Measurements from ENCODE around the gene SLC5A5. TPM values are rescaled to one million over a fixed set of nuclear protein-coding genes. Genes with fewer than 3 reads are reported as not detected.

Gene SLC5A5
- polyA plus RNA-seq, 1 donor from 2014 or later: not detected

GRCh38 chr19:17861542-17862402 is 10.0 kb upstream of the SLC5A5 start:
- Mint-ChIP-seq H3K4me1 (peaks cover 11 to 27% (median 23%) of the 10 kb centered on the region in 3 donors), H3K4me3 (peak overlapping the region; percentile 86 to 100 (median 98)), H3K27ac (peak overlapping the region; percentile 80 to 96 (median 81)), H3K36me3 (peaks cover 3% of the 10 kb centered on the region), H3K9me3 (no peaks in the 10 kb centered on the region), H3K27me3 (no peaks in the 10 kb centered on the region)

DNA sequence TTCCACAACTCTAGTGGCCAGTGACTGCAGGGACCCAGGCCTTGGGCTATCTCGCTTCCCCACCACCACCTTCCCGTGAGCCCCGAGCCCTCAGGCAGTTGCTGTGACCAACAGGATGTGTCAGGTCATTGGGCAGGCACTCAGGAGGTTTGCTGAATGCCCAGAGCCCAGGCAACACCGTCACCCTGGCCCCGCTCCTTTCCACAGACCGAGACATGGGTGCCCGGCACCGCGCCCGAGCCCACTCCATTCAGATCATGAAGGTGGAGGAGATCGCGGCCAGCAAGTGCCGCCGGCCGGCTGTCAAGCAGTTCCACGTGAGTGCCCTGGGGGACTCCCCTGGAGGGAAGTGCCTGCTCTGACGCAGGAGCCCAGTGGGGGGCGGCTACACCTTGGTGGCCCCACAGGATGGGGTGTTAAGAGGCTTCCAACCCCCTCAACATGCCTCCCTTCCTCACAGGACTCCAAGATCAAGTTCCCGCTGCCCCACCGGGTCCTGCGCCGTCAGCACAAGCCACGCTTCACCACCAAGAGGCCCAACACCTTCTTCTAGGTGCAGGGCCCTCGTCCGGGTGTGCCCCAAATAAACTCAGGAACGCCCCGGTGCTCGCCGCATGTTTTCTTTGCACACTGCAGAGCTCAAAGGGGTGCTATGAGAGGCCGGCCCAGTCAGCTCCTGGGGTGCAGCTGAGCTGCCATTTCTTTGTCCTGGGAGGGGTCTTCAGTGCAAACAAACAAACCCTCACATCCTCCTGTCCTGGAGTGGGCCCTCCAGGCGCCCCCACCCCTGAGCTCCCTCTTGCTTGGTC is 8.8 kb upstream of the SLC5A5 start:
- H3K36me3 Mint-ChIP-seq: peaks cover 3% of the 10 kb centered on the region
- peak overlapping the region; percentile 80 to 96 (median 81) for H3K27ac Mint-ChIP-seq
- peaks cover 11 to 27% (median 23%) of the 10 kb centered on the region in 3 donors for H3K4me1 Mint-ChIP-seq
- H3K9me3 Mint-ChIP-seq: no peaks in the 10 kb centered on the region
- H3K4me3 Mint-ChIP-seq: peak overlapping the region in 3 of 4 donors; percentile 41 to 86 (median 64)
- no peaks in the 10 kb centered on the region for H3K27me3 Mint-ChIP-seq

DNA sequence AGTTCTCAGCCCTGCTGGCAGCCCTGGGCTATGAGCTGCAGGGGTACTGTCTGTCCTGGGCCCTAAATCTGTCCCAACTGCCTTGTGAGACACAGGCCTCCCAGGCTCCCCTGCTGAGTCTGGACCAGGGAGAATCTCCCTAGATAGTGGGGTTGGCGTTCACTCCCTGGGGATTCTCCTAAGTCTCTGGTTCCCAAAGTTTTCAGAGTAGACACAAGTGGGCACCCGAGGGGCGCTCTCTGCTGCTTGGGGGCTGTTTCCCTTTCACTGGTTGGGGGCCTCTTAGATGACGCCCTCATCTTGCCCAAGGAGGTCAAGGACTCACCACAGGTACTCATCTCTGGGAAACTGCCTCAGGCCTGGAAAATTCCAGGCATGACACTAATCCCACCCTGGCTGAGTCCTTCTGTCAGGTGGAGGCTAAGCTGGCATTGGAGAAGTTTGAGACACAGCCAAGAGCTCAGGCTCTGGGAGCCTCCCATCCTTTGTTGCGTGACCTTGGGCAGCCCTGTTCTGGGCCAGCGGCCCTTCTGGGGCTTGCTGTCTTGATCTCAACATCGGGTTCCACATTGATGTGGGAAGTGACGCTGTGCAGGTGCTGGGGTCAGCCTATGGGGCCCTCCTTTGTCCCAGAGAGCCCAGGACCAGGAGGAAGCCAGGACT is 8.1 kb upstream of the SLC5A5 start:
- H3K9me3 Mint-ChIP-seq: no peaks in the 10 kb centered on the region
- H3K4me1 Mint-ChIP-seq: peaks cover 11 to 27% (median 23%) of the 10 kb centered on the region in 3 donors
- peaks cover 3% of the 10 kb centered on the region for H3K36me3 Mint-ChIP-seq
- H3K27ac Mint-ChIP-seq: peak overlapping the region; percentile 62 to 96 (median 81)
- no peaks in the 10 kb centered on the region for H3K27me3 Mint-ChIP-seq
- peak overlapping the region in 1 of 4 donors; percentile 86 for H3K4me3 Mint-ChIP-seq

DNA sequence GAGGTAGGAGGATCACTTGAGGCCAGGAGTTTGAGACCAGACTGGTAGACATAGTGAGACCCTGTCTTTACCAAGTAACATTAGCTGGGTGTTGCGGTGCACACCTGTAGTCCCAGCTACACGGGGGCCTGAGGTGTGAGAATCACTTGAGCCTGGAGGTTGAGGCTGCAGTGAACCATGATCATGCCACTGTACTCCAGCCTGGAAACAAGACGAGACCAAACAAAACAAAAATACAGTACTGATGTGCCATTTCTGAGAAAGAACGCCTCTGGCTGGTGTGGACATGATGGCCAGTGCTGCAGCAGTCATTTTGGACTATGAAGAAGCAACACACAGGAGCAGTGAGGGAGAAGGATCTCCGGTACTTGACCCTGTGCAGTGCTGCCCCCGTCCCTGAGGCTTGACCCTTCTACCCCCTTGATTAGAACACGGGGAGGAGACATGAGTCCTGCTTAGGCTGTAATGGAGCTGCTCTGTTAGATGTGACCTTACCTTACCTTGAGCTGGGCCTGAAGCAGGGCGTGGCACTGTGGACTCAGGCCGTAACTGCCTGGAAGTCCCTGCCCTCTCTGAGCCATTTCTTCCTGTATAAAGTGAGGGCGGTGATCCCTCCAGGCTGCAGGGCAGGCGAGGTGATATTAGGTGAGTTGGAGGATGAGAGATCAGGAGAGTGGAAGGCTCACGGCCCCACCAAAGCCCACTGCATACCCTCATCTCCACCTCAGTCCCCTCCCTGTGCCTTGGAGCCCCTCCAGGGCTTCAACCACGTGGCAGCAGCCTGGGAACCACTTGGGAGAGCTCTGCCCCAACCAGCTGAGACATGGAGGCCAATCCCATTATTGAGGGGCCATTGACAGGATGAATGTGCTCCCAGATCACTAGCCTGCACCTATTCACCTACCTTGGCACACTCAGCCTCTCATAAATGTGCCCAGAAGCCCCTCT is 6.1 kb upstream of the SLC5A5 start:
- peaks cover 1% of the 10 kb centered on the region for H3K27me3 Mint-ChIP-seq
- peak overlapping the region in 3 of 4 donors; percentile 21 to 86 (median 65) for H3K4me3 Mint-ChIP-seq
- peak overlapping the region; percentile 16 to 80 (median 71) for H3K27ac Mint-ChIP-seq

DNA sequence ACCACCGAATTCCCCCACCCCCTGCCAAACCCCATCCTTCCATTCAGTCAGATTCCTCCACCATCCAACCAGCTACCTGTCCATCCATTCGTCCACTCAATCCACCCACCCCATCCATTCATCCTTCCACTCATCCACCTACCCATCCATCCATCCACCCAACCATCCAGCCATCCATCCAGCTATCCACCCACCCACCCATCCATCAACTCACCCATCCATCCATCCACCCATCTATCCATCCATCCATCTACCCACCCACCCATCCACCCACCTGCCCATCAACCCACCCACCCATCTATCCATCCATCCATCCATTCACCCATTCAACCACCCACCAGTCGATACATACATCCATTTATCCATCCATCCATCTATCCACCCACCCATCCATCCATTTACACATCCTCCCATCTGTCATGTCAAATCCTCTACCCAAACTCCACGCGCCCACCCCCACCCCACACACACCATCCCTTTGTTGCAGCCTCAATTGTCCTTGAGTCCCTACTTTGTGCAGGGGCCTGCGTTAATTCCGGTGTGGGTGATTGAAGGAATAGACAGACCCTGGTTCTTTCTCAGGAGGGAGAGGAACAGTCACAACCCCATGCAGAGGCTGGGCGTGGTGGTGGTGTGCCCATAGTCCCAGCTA is 5.3 kb upstream of the SLC5A5 start:
- Mint-ChIP-seq H3K4me3 (no peak overlapping the region), H3K36me3 (peaks cover 3% of the 10 kb centered on the region), H3K4me1 (peaks cover 5 to 9% (median 8%) of the 10 kb centered on the region in 3 donors), H3K27me3 (peaks cover 7% of the 10 kb centered on the region), H3K9me3 (no peaks in the 10 kb centered on the region), H3K27ac (peak overlapping the region in 1 of 3 donors; percentile 16)

More for the DNA sequence above, 6.1 kb upstream of the SLC5A5 start:
- H3K36me3 Mint-ChIP-seq: peaks cover 3% of the 10 kb centered on the region
- H3K9me3 Mint-ChIP-seq: no peaks in the 10 kb centered on the region
- peaks cover 5 to 17% (median 14%) of the 10 kb centered on the region in 3 donors for H3K4me1 Mint-ChIP-seq

DNA sequence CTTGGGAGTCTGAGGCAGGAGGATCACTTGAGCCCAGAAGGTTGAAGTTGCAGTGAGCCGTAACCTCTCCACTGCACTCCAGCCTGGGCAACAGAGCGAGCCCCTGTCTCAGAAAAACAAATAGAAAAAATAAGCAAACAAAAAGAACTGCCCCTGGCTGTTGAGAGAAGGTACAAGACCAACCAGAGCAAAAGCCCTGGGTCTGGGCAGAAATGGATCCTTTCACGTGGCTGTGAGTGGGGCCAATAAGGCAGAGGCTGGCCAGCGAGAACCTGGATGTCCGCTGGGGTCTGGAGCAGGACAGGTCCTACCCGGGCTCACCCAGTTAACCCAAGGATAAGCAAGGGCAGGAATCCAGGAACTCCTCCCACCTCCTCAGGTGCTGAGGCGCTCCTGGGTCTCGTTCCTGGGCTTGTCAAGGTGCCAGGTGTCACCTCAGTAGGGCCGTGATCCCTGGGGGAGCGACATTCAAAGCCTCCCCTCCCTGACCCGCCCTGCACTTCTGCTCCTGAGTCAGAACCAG is 4.7 kb upstream of the SLC5A5 start:
- Mint-ChIP-seq H3K27ac (no peak overlapping the region), H3K4me1 (peaks cover 5 to 6% (median 5%) of the 10 kb centered on the region in 3 donors), H3K9me3 (no peaks in the 10 kb centered on the region), H3K27me3 (peaks cover 11% of the 10 kb centered on the region), H3K36me3 (no peaks in the 10 kb centered on the region), H3K4me3 (no peak overlapping the region)

DNA sequence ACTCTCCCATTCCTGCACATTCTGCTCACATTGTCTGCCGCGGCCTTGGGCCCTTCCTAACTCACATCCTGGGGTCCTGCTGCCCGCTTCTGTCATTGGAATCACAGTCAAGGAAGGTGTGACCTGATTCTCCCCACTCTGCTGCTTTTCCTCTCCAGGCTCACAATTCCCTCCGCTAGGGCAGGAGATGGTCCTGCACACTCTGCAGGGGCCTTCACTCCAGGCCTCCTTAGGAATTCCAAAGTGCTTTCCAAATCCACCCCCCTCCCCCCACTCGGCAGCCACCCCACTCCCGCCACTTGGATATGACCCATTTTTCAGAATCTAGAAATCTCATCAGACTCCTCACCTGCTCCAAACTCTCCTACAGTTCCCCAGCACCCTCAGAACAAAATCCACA is 3.1 kb upstream of the SLC5A5 start:
- Mint-ChIP-seq H3K27ac (peak overlapping the region in 1 of 3 donors; percentile 59), H3K9me3 (no peaks in the 10 kb centered on the region), H3K36me3 (no peaks in the 10 kb centered on the region), H3K4me1 (peaks cover 0 to 2% (median 0%) of the 10 kb centered on the region in 3 donors), H3K27me3 (peaks cover 13% of the 10 kb centered on the region), H3K4me3 (peak overlapping the region in 2 of 4 donors; percentile 14 to 63)

- peaks cover 13% of the 10 kb centered on the region for H3K27me3 Mint-ChIP-seq
- H3K27ac Mint-ChIP-seq: peak overlapping the region in 1 of 3 donors; percentile 59
- no peaks in the 10 kb centered on the region for H3K9me3 Mint-ChIP-seq
- no peaks in the 10 kb centered on the region for H3K36me3 Mint-ChIP-seq
- H3K4me3 Mint-ChIP-seq: peak overlapping the region in 2 of 4 donors; percentile 14 to 63
- H3K4me1 Mint-ChIP-seq: peaks cover 0 to 2% (median 0%) of the 10 kb centered on the region in 3 donors
Measured at GRCh38 chr19:17869114-17869608, 2.6 kb upstream of the SLC5A5 start.

DNA sequence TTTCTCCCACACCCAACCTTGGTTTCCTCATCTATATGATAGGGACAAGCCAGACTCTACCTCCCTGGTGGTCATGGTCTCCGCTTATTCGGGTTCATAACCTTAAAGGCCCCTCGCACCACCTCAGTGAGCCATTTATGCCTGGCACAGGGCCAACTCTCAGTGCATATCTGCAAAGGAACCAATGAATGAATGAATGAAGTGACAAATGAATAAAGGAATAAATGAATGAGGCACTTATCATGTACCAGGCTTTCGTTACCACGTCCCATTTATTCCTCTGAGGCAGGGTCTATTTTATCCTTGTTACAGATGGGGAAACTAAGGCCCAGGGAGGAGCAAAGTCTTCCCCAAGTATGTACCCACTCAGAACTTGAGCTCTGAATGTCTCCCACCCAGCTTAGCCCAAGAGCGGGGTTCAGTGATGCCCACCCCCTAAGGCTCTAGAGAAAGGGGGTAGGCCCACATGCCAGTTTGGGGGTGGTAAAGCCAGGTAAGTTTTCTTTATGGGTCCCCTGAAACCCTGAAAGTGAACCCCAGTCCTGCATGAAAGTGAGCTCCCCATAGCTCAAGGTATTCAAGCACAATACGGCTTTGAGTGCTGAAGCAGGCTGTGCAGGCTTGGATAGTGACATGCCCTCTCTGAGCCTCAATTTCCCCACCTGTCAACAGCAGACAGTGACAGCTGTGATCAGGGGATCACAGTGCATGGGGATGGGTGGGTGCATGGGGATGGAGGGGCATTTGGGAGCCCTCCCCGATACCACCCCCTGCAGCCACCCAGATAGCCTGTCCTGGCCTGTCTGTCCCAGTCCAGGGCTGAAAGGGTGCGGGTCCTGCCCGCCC is 490 bp upstream of the SLC5A5 start:
- peak overlapping the region in 3 of 4 donors; percentile 16 to 53 (median 51) for H3K4me3 Mint-ChIP-seq
- H3K36me3 Mint-ChIP-seq: no peaks in the 10 kb centered on the region
- peaks cover 0 to 2% (median 1%) of the 10 kb centered on the region in 3 donors for H3K4me1 Mint-ChIP-seq
- H3K9me3 Mint-ChIP-seq: no peaks in the 10 kb centered on the region
- peaks cover 15% of the 10 kb centered on the region for H3K27me3 Mint-ChIP-seq
- H3K27ac Mint-ChIP-seq: peak overlapping the region in 2 of 3 donors; percentile 7 to 21

- Mint-ChIP-seq H3K36me3 (no peaks in the 10 kb centered on the region), H3K4me3 (peak overlapping the region; percentile 30 to 81 (median 49)), H3K27ac (peak overlapping the region in 1 of 3 donors; percentile 32), H3K4me1 (peaks cover 0 to 2% (median 1%) of the 10 kb centered on the region in 3 donors), H3K27me3 (peaks cover 15% of the 10 kb centered on the region), H3K9me3 (no peaks in the 10 kb centered on the region)
Measured at GRCh38 chr19:17872251-17873001, 681 bp downstream of the SLC5A5 start.

DNA sequence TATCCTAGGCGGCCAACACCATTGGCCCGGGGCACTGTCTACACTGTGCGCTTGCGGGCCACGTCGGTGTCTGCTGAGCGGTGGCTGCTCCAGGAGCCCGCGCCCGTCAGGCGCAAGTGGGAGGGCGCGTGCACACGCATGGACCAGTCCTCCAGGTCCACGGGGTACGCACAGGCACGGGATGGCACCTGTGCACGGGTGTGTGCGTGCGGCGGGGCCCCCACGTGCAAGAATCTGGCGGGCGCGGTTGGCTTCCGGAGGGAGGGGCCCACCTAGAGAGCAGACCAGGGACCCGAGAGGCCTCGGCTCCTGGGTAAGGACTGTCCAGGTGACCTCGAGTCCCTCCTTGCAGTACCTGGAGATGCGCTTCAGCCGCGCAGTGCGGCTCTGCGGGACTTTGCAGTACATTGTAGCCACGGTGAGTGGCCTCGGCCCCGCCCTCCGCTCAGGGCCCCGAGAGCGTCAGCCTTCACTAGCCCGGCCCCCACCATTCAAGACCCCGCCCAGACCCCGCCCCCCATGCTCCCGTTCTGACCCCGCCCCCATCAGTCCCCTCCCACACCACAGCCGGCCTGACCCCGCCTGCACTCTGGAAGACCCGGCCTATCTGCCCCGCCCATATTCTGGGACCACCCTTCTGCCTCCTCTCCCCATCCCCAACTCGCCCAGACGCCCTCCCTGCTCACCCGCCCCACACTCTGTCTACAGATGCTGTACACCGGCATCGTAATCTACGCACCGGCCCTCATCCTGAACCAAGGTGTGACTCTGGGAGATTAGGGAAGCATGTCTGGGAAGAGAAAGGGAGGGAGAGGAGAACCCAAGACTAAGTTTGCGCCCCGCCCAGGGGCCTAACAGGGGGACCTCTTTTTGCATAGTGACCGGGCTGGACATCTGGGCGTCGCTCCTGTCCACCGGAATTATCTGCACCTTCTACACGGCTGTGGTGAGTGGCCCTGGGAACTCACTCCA is 2.3 kb downstream of the SLC5A5 start:
- Mint-ChIP-seq H3K4me3 (peak overlapping the region; percentile 68 to 88 (median 78)), H3K4me1 (peaks cover 0 to 2% (median 1%) of the 10 kb centered on the region in 3 donors), H3K27ac (peak overlapping the region in 2 of 3 donors; percentile 79 to 84), H3K9me3 (no peaks in the 10 kb centered on the region), H3K36me3 (no peaks in the 10 kb centered on the region), H3K27me3 (peaks cover 15% of the 10 kb centered on the region)
